Suprapubic skin (tissue), 4 donors: ENCODE results near the gene NDFIP1.

ENCODE experiments used
- POLR2A ChIP-seq, 2 donors: fragments of 450-650 bp; IDR thresholded peaks; one replicate each; pipeline ENCODE4 v1.6.1; 2017; ENCODE audit warnings: antibody characterized with exemption in 2 of 2, mild to moderate bottlenecking in 2 of 2, moderate library complexity in 2 of 2
- POLR2AphosphoS5 ChIP-seq, 3 donors: sonication (generic); formaldehyde crosslinking; IDR thresholded peaks; one replicate each; pipeline ENCODE4 v1.6.1; 2017; ENCODE audit warnings: antibody characterized with exemption in 3 of 3

- TF ChIP-seq POLR2A (IDR thresholded peaks at IDR 0.05) = no peak
- no peak for TF ChIP-seq POLR2AphosphoS5 (IDR thresholded peaks at IDR 0.05)
Observed at GRCh38 chr5:142098931-142099330, 9.6 kb upstream of the NDFIP1 start.
